Ishikawa (cell line): ENCODE results near the gene AEN.
A peak's percentile ranks its signal among the peaks of the same experiment; 100 is the strongest.

ENCODE experiments used
- CEBPB ChIP-seq: IDR thresholded peaks from 2 replicates; pipeline ENCODE4 v1.6.1; 2012
- CREB1 ChIP-seq: IDR thresholded peaks from 2 replicates; pipeline ENCODE4 v1.6.1; 2012; ENCODE audit warnings: low read depth
- EGR1 ChIP-seq: IDR thresholded peaks from 2 replicates; pipeline ENCODE4 v1.6.1; 2012
- EP300 ChIP-seq: IDR thresholded peaks from 2 replicates; pipeline ENCODE4 v1.6.1; 2012; ENCODE audit warnings: borderline replicate concordance
- FOXM1 ChIP-seq: IDR thresholded peaks from 2 replicates; pipeline ENCODE4 v1.6.1; 2012; ENCODE audit warnings: low read depth, borderline replicate concordance
- MAX ChIP-seq: IDR thresholded peaks from 2 replicates; pipeline ENCODE4 v1.6.1; 2012
- NFIC ChIP-seq: IDR thresholded peaks from 2 replicates; pipeline ENCODE4 v1.6.1; 2012
- RAD21 ChIP-seq: IDR thresholded peaks from 2 replicates; pipeline ENCODE4 v1.6.1; 2012; ENCODE audit warnings: low read depth
- TAF1 ChIP-seq: IDR thresholded peaks from 2 replicates; pipeline ENCODE4 v1.6.1; 2012; ENCODE audit warnings: low read depth, mild to moderate bottlenecking
- TCF12 ChIP-seq: IDR thresholded peaks from 2 replicates; pipeline ENCODE4 v1.6.1; 2012; ENCODE audit warnings: low read depth
- TEAD4 ChIP-seq: IDR thresholded peaks from 2 replicates; pipeline ENCODE4 v1.6.1; 2012
- YY1 ChIP-seq: IDR thresholded peaks from 2 replicates; pipeline ENCODE4 v1.6.1; 2012; ENCODE audit warnings: low read depth
- ZBTB7A ChIP-seq: IDR thresholded peaks from 2 replicates; pipeline ENCODE4 v1.6.1; 2012; ENCODE audit warnings: low read depth
- TF ChIP-seq, protein P1 (sequence below): IDR thresholded peaks from 2 replicates; pipeline ENCODE4 v1.6.1; 2012
- TF ChIP-seq, protein P2 (sequence below): IDR thresholded peaks from 2 replicates; pipeline ENCODE4 v1.6.1; 2012; ENCODE audit warnings: low read depth, mild to moderate bottlenecking

AEN gene

GRCh38 chr15:88609344-88610090 lies 11.6 kb upstream of the AEN start:
- TF ChIP-seq, protein P1, sequence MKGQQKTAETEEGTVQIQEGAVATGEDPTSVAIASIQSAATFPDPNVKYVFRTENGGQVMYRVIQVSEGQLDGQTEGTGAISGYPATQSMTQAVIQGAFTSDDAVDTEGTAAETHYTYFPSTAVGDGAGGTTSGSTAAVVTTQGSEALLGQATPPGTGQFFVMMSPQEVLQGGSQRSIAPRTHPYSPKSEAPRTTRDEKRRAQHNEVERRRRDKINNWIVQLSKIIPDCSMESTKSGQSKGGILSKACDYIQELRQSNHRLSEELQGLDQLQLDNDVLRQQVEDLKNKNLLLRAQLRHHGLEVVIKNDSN = no peak
- TF ChIP-seq MAX = no peak
- no peak for TF ChIP-seq TAF1
- no peak for TF ChIP-seq CEBPB

GRCh38 chr15:88610701-88611231 lies 10.4 kb upstream of the AEN start:
- TF ChIP-seq CEBPB (no peak), EGR1 (no peak), ZBTB7A (no peak), TEAD4 (no peak), YY1 (no peak), FOXM1 (no peak), CREB1 (no peak), RAD21 (no peak), TCF12 (no peak), NFIC (no peak), MAX (no peak), EP300 (no peak), TAF1 (no peak)
- TF ChIP-seq, protein P2, sequence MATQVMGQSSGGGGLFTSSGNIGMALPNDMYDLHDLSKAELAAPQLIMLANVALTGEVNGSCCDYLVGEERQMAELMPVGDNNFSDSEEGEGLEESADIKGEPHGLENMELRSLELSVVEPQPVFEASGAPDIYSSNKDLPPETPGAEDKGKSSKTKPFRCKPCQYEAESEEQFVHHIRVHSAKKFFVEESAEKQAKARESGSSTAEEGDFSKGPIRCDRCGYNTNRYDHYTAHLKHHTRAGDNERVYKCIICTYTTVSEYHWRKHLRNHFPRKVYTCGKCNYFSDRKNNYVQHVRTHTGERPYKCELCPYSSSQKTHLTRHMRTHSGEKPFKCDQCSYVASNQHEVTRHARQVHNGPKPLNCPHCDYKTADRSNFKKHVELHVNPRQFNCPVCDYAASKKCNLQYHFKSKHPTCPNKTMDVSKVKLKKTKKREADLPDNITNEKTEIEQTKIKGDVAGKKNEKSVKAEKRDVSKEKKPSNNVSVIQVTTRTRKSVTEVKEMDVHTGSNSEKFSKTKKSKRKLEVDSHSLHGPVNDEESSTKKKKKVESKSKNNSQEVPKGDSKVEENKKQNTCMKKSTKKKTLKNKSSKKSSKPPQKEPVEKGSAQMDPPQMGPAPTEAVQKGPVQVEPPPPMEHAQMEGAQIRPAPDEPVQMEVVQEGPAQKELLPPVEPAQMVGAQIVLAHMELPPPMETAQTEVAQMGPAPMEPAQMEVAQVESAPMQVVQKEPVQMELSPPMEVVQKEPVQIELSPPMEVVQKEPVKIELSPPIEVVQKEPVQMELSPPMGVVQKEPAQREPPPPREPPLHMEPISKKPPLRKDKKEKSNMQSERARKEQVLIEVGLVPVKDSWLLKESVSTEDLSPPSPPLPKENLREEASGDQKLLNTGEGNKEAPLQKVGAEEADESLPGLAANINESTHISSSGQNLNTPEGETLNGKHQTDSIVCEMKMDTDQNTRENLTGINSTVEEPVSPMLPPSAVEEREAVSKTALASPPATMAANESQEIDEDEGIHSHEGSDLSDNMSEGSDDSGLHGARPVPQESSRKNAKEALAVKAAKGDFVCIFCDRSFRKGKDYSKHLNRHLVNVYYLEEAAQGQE = no peak
- TF ChIP-seq, protein P1 = no peak

GRCh38 chr15:88612186-88612796 lies 8.8 kb upstream of the AEN start:
- TF ChIP-seq TAF1 (no peak), NFIC (no peak), RAD21 (no peak), MAX (no peak), CEBPB (no peak), CREB1 (no peak), TCF12 (no peak), EGR1 (no peak), EP300 (no peak), FOXM1 (no peak), ZBTB7A (no peak), TEAD4 (no peak), YY1 (no peak)
- TF ChIP-seq, protein P1 = no peak
- TF ChIP-seq, protein P2 = no peak

GRCh38 chr15:88613074-88613944 lies 7.8 kb upstream of the AEN start:
- no peak for TF ChIP-seq EGR1
- TF ChIP-seq FOXM1 = no peak
- TF ChIP-seq, protein P2 = no peak
- TF ChIP-seq TEAD4 = peak; percentile 44; the same call in 1 of the 2 replicates
- TF ChIP-seq, protein P1 = no peak
- no peak for TF ChIP-seq RAD21
- no peak for TF ChIP-seq MAX
